GM12878 (cell line): ENCODE measurements around the gene ADGRF4. TPM values are rescaled to one million over a fixed set of nuclear protein-coding genes. Genes with fewer than 3 reads are reported as not detected.

Source experiments
- ATAC-seq: fragments of 200-7000 bp; cut with Tn5 transposase; 3 replicates; pipeline ENCODE4 v1.9.1; 2020; ENCODE audit warnings: mild to moderate bottlenecking, moderate library complexity
- BruUV-seq: library from RNA; stranded (reverse); fragments of 400-500 nt; replicated peaks from 2 replicates; lab custom pipeline; 2021; lab: Mats Ljungman, UMichigan
- CTCF ChIA-PET: fragments of 300-600 bp; sonication (Branson Sonifier 250); formaldehyde crosslinking; extraction: SDS; loops from one replicate; lab custom pipeline; 2021; ENCODE audit warnings: inconsistent platforms; lab: Yijun Ruan, JAX
- POLR2A ChIA-PET: fragments of 350-600 bp; formaldehyde crosslinking; extraction: SDS; loops from one replicate; lab custom pipeline; 2021; ENCODE audit warnings: inconsistent platforms; lab: Charles Lee
- RAD21 ChIA-PET: fragments of 300-600 bp; sonication (Branson Sonifier 250); formaldehyde crosslinking; loops from one replicate; lab custom pipeline; 2023; ENCODE audit warnings: antibody characterized with exemption; ENCODE audit not compliant: unreplicated experiment; lab: Charles Lee
- SMC1A ChIA-PET: fragments of 300-600 bp; sonication (Branson Sonifier 250); formaldehyde crosslinking; loops from one replicate; lab custom pipeline; 2023; ENCODE audit not compliant: unreplicated experiment, uncharacterized antibody; lab: Charles Lee
- DNase-seq: peaks from one replicate; pipeline ENCODE4 v3.0.0-alpha.2; 2011; ENCODE audit warnings: low read depth, low spot score
- FAIRE-seq: peaks from 3 replicates; lab custom pipeline; 2011; peaks lifted over from hg19 to GRCh38; lab: Jason Lieb, UNC
- H2AFZ ChIP-seq: 2 replicates; pipeline ENCODE4 v1.6.0; 2011; ENCODE audit warnings: low read depth, low read length, control low read depth; ENCODE audit not compliant: control insufficient read depth
- H3K27ac ChIP-seq: 2 replicates; pipeline ENCODE4 v1.5.1; 2011; ENCODE audit warnings: control low read depth; ENCODE audit not compliant: control insufficient read depth, insufficient read depth
- H3K27me3 ChIP-seq, 2 experiments: replicated peaks in 1 of 2; 2 replicates each; pipeline versions ENCODE4 v1.6.0 to v1.6.1; 2011; ENCODE audit warnings: low read length in 1 of 2; ENCODE audit not compliant: control insufficient read depth in 2 of 2, insufficient read depth in 2 of 2
- H3K36me3 ChIP-seq, 2 experiments: 2 replicates each; pipeline ENCODE4 v1.5.1; 2011; ENCODE audit warnings: low read length in 1 of 2; ENCODE audit not compliant: control insufficient read depth in 2 of 2, insufficient read depth in 2 of 2
- H3K4me1 ChIP-seq: 2 replicates; pipeline ENCODE4 v1.6.1; 2011; ENCODE audit warnings: mild to moderate bottlenecking, low read length, moderate library complexity, mixed read lengths; ENCODE audit not compliant: control insufficient read depth, insufficient read depth
- H3K4me2 ChIP-seq: 2 replicates; pipeline ENCODE4 v1.6.0; 2011; ENCODE audit warnings: control low read depth; ENCODE audit not compliant: control insufficient read depth, insufficient read depth
- H3K4me3 ChIP-seq: fragments of 200-600 bp; sonication (generic); 2 replicates; pipeline ENCODE4 v1.5.1; 2016
- H3K79me2 ChIP-seq: 2 replicates; pipeline ENCODE4 v1.6.0; 2011; ENCODE audit warnings: low read length; ENCODE audit not compliant: control insufficient read depth, insufficient read depth
- H3K9ac ChIP-seq: 2 replicates; pipeline ENCODE4 v1.8.0; 2011; ENCODE audit warnings: low read length, control low read depth, mixed read lengths; ENCODE audit not compliant: control insufficient read depth, insufficient read depth
- H3K9me3 ChIP-seq: replicated peaks from 3 replicates; pipeline ENCODE4 v1.5.1; 2011; ENCODE audit warnings: mild to moderate bottlenecking, low read length; ENCODE audit not compliant: control insufficient read depth, insufficient read depth
- H4K20me1 ChIP-seq: 2 replicates; pipeline ENCODE4 v1.6.0; 2011; ENCODE audit not compliant: control insufficient read depth, insufficient read depth
- BMI1 ChIP-seq: fragments of 450-650 bp; IDR thresholded peaks from 2 replicates; pipeline ENCODE4 v1.6.1; 2016; ENCODE audit warnings: mild to moderate bottlenecking, moderate library complexity, borderline replicate concordance
- CHD1 ChIP-seq: IDR thresholded peaks from 2 replicates; pipeline ENCODE4 v1.6.1; 2012; ENCODE audit warnings: low read depth, low read length, improper control_type of control experiment
- EED ChIP-seq: sonication (generic); IDR thresholded peaks from 2 replicates; pipeline ENCODE4 v1.6.1; 2016; ENCODE audit warnings: antibody characterized with exemption, low read depth
- IRF4 ChIP-seq: IDR thresholded peaks from 2 replicates; pipeline ENCODE4 v1.6.1; 2011; ENCODE audit warnings: low read depth, low read length
- NBN ChIP-seq: fragments of 450-650 bp; IDR thresholded peaks from 2 replicates; pipeline ENCODE4 v1.6.1; 2016
- NFYB ChIP-seq: IDR thresholded peaks from 2 replicates; pipeline ENCODE4 v1.6.1; 2011; ENCODE audit warnings: low read depth, mild to moderate bottlenecking, low read length, improper control_type of control experiment, moderate library complexity; ENCODE audit not compliant: insufficient read depth
- RB1 ChIP-seq: fragments of 450-650 bp; formaldehyde crosslinking; IDR thresholded peaks from 2 replicates; pipeline ENCODE4 v1.6.1; 2017; ENCODE audit warnings: mild to moderate bottlenecking, borderline replicate concordance
- SIX5 ChIP-seq: IDR thresholded peaks from 2 replicates; pipeline ENCODE4 v1.6.1; 2011; ENCODE audit warnings: mild to moderate bottlenecking, low read depth, low read length, moderate library complexity; ENCODE audit not compliant: severe bottlenecking
- TARDBP ChIP-seq: IDR thresholded peaks from 2 replicates; pipeline ENCODE4 v1.6.1; 2016; ENCODE audit warnings: borderline replicate concordance
- ZNF24 ChIP-seq: fragments of 450-650 bp; IDR thresholded peaks from 2 replicates; pipeline ENCODE4 v1.6.1; 2017; ENCODE audit warnings: antibody characterized with exemption, mild to moderate bottlenecking
- WGBS: methylation state at CpG from one replicate; pipeline ENCODE4 v1.1.6; 2016; ENCODE audit warnings: low lambda C conversion rate; ENCODE audit not compliant: insufficient replicate concordance, insufficient coverage; ENCODE audit errors: missing lambda C conversion rate; 5-methylcytosine and 5-hydroxymethylcytosine counted together
- in situ Hi-C: fragments of 300-500 bp; cut with MboI; formaldehyde crosslinking; loops from 9 replicates; pipeline ENCODE4 v1.14.3; 2018; ENCODE audit warnings: mixed read lengths
- intact Hi-C: fragments of 100-400 bp; cut with micrococcal nuclease; formaldehyde crosslinking; loops from one replicate; pipeline ENCODE4 v1.14.2; 2022; ENCODE audit not compliant: unreplicated experiment
- polyA plus RNA-seq, 11 experiments: library from polyadenylated mRNA; depleted of rRNA in 4 of 11; unstranded in 6 of 11; stranded (reverse) in 5 of 11; fragments of >200 nt; fragmentation: Nextera tagmentation in 4 of 11; fragmentation: Illumina TruSeq in 1 of 11; extraction: Ambion mirVana in 4 of 11; extraction: Trizol in 1 of 11; gene quantifications; 1 replicate in 1 of 11; 2 replicates in 10 of 11; pipeline versions ENCODE4 v1.2.1 to v1.2.3, GENCODE V29; 2011 to 2016; ENCODE audit warnings: inconsistent platforms in 2 of 11, missing spikeins in 2 of 11, low read depth in 1 of 11
- total RNA-seq, 4 experiments: library from RNA; depleted of rRNA in 3 of 4; stranded (reverse); fragments of >200 nt in 3 of 4; fragmentation: Illumina TruSeq in 1 of 4; extraction: Trizol in 1 of 4; gene quantifications; 2 replicates each; pipeline versions ENCODE4 v1.2.1 to v1.2.3, GENCODE V29; 2013 to 2021
- TF ChIP-seq, protein P1 (sequence below): fragments of 150-350 bp; IDR thresholded peaks from 2 replicates; pipeline ENCODE4 v1.6.1; 2014; ENCODE audit warnings: mild to moderate bottlenecking, low read depth, low read length

Gene ADGRF4
- total and polyA plus RNA-seq, 10 of the 15 experiments (the other 5 are each of a cell fraction or from before 2014, with no cell fraction given): 0.04 to 0.12 (median 0.06) TPM; not detected in 5

DNA sequence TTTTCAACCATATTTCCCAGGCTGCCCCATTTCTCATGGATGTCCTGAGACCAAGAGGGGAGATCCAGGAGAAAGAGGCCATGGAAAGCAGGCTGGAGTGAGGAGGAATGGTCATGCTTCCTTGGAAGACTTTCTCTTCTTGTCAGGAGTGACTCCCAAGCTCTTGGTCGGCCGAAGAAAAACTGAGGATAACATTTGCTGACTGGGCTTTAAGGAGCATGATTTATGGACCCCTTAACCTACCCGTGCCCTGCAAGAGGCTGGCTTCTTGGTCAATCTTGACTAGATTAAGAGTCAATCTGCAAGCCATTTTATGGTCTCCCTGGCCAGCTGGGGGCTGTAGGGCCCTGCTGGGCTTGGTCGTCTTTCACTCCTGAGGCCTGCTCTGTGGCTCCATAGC, 22.8 kb downstream of the ADGRF4 start:
- Histone ChIP-seq H3K36me3 (no peaks in the 10 kb centered on the region), H3K4me1 (peaks cover 5% of the 10 kb centered on the region; the same call in 1 of the 2 replicates), H3K9ac (no peak overlapping the region), H3K9me3 (peaks cover 3% of the 10 kb centered on the region; the same call in 2 of the 3 replicates), H4K20me1 (no peaks in the 10 kb centered on the region), H2AFZ (no peak overlapping the region), H3K27me3 (no peaks in the 10 kb centered on the region), H3K27ac (no peak overlapping the region), H3K79me2 (no peaks in the 10 kb centered on the region), H3K4me2 (no peak overlapping the region), H3K4me3 (no peak overlapping the region)
- ATAC-seq (no peak), DNase-seq (no peak), FAIRE-seq (no peak)
- in situ Hi-C loops: no loop called here
- 43% methylated on average over 4 of the region's 4 CpGs for WGBS
- BruUV-seq: no TSS peak
- ChIA-PET POLR2A (interaction anchor here (1.0 kb wide), 1 partner anchor 12 kb away, joined by 3 read pairs; no protein-coding TSS in a partner anchor), CTCF (interaction anchor here (1.3 to 2.7 kb wide), 2 partner anchors 13 to 90 kb away, joined by 6 to 10 read pairs; no protein-coding TSS in a partner anchor), SMC1A (interaction anchor here (0.8 to 2.2 kb wide), 3 partner anchors 8 to 27 kb away, joined by 3 to 4 read pairs (median 3); no protein-coding TSS in a partner anchor), RAD21 (interaction anchor here (2.5 kb wide), 1 partner anchor 13 kb away, joined by 6 read pairs; no protein-coding TSS in a partner anchor)
- intact Hi-C loops: no loop called here
- TF ChIP-seq NFYB (no peak), IRF4 (no peak), ZNF24 (no peak), RB1 (no peak), SIX5 (no peak), TARDBP (no peak), NBN (no peak), EED (no peak), BMI1 (no peak), CHD1 (no peak)
- TF ChIP-seq, protein P1, sequence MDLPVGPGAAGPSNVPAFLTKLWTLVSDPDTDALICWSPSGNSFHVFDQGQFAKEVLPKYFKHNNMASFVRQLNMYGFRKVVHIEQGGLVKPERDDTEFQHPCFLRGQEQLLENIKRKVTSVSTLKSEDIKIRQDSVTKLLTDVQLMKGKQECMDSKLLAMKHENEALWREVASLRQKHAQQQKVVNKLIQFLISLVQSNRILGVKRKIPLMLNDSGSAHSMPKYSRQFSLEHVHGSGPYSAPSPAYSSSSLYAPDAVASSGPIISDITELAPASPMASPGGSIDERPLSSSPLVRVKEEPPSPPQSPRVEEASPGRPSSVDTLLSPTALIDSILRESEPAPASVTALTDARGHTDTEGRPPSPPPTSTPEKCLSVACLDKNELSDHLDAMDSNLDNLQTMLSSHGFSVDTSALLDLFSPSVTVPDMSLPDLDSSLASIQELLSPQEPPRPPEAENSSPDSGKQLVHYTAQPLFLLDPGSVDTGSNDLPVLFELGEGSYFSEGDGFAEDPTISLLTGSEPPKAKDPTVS: no peak
